Skeletal muscle cell (primary cell): ENCODE data around the gene CSNK1D.

Experiments
- DNase-seq: peaks from one replicate; pipeline ENCODE4 v3.0.0-alpha.2; 2010; ENCODE audit warnings: low read depth
- H3K4me3 ChIP-seq: 2 replicates; pipeline ENCODE4 v1.5.1; 2011; ENCODE audit warnings: low read depth, mild to moderate bottlenecking, control low read depth, low read length, moderate library complexity

CSNK1D gene

DNA sequence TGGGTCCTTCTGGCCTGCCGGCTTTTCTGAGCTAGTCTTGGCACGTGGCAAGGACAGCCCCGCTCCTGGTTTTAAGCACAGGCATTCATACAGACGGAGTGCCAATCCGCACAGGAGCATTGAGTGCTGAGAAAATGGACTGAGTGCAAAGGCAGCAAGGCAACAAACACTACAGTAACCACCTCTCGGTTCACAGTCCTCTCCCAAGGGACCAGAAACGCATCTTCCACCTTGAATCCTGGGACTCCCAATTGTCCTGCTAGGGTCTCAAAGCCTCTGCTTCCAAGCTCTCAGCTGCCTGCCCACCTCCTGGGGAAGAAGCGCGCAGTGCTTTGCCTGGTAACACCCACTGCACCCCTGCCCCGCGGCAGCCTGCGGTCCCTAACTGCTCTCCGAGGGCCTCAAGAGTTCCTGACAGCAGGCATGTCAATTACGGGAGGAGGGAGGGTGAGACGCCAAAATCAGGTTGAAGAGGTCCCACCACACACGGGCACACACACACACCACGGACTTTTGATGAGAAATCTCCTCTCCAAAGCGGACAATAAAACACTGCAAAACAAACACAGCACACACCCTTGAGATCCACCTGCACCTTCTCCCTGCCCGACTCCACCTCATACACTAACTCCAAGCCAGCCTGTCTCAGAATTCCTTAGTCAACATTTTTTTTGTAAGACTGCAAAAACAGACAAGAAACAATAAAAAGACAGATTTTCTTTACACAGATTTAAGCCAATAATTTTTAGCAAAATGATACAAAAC is 29.7 kb downstream of the CSNK1D start:
- H3K4me3 ChIP-seq, result no peak overlapping the region
- DNase-seq, result no peak

GRCh38 chr17:82242977-82243647 is 30.4 kb downstream of the CSNK1D start:
- no peak overlapping the region for H3K4me3 ChIP-seq
- no peak for DNase-seq

GRCh38 chr17:82242698-82242976 is 30.9 kb downstream of the CSNK1D start:
- no peak for DNase-seq
- no peak overlapping the region for H3K4me3 ChIP-seq

GRCh38 chr17:82241926-82242697 is 31.4 kb downstream of the CSNK1D start:
- DNase-seq, result no peak
- H3K4me3 ChIP-seq, result no peak overlapping the region

- no peak overlapping the region for H3K4me3 ChIP-seq
- no peak for DNase-seq
Observed at GRCh38 chr17:82241183-82241925, 32.1 kb downstream of the CSNK1D start.

- DNase-seq, result no peak
- no peak overlapping the region for H3K4me3 ChIP-seq
Observed at GRCh38 chr17:82240506-82241182, 32.9 kb downstream of the CSNK1D start.

DNA sequence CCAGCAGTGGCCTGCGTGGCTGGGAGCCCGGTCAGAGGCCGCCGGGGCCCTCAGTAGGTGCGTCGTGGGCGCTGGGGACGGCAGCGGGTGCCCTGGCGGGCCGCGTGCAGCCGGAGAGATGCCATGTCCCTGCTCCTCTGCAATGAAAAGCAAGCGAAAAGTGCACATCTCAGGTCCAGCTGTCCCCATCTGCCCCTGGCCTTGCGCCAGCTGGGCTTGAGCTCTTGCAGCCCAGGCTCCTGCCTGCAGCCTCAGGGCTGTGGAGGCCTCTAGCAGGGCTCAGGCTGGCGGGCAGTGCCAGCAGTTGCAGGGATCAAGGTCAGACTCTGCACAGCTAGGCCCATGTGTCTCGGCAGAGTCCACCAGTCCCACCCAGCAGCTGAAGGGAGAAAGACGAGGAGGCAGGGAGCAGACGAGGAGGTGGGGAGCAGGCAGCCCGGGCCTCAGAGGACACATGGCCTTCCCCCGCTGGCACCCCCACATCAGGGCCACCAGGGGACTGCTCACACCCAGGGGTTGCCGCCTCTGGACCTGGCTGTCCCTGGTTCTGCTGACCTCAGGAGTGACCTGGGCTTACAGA is 33.5 kb downstream of the CSNK1D start:
- DNase-seq, result no peak
- H3K4me3 ChIP-seq, result no peak overlapping the region

DNA sequence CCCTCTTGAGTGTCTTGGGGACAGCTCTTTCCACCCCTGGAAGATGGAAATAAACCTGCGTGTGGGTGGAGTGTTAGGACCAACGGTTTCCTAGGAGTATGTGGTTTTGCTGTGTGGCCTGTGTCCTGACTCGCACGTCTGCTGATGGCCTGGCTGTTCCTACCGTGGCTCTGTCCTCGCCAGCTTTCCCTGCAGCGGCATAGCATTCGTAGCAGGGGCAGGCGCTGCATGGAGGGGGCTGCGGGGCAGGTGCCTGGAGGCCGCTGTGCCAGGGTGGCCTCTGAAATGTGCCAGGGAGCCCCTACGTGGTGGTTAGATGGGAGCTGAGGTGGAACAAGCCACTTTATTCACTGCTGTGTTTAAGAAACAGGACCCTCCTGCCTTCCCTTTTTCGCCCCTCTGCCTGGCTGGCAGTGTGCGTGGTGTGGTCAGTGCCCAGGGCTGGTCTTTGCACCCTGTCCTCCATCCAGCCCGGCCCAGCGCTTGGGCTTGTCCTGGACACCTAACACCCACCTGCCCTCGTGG is 34.0 kb downstream of the CSNK1D start:
- DNase-seq, result no peak
- no peak overlapping the region for H3K4me3 ChIP-seq

GRCh38 chr17:82238472-82239201 is 34.9 kb downstream of the CSNK1D start:
- DNase-seq, result no peak

GRCh38 chr17:82237746-82238471 is 35.6 kb downstream of the CSNK1D start:
- H3K4me3 ChIP-seq, result no peak overlapping the region
- no peak for DNase-seq

More at GRCh38 chr17:82238472-82239201, 34.9 kb downstream of the CSNK1D start:
- no peak overlapping the region for H3K4me3 ChIP-seq

DNA sequence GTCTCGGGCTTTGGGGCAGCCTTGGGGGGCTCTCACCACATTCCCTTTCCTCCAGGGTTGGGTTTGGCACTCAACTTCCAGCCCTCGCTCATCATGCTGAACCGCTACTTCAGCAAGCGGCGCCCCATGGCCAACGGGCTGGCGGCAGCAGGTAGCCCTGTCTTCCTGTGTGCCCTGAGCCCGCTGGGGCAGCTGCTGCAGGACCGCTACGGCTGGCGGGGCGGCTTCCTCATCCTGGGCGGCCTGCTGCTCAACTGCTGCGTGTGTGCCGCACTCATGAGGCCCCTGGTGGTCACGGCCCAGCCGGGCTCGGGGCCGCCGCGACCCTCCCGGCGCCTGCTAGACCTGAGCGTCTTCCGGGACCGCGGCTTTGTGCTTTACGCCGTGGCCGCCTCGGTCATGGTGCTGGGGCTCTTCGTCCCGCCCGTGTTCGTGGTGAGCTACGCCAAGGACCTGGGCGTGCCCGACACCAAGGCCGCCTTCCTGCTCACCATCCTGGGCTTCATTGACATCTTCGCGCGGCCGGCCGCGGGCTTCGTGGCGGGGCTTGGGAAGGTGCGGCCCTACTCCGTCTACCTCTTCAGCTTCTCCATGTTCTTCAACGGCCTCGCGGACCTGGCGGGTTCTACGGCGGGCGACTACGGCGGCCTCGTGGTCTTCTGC is 36.3 kb downstream of the CSNK1D start:
- no peak for DNase-seq
- no peak overlapping the region for H3K4me3 ChIP-seq

- H3K4me3 ChIP-seq, result no peak overlapping the region
- no peak for DNase-seq
Observed at GRCh38 chr17:82236142-82236971, 37.1 kb downstream of the CSNK1D start.

DNA sequence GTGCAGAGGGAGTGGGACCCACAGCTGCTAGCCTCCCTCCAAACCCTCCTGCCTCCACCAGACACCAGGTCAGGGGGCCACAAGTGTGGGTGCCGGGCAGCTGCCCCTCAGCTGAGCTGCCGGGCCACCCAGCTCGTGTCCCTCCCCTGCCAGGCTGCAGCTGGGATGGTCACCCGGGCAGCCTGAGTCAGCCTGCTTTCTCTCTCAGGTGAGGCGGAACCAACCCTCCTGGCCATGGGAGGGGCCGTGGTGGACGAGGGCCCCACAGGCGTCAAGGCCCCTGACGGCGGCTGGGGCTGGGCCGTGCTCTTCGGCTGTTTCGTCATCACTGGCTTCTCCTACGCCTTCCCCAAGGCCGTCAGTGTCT is 37.7 kb downstream of the CSNK1D start:
- no peak overlapping the region for H3K4me3 ChIP-seq
- DNase-seq, result no peak

GRCh38 chr17:82235056-82235774 is 38.3 kb downstream of the CSNK1D start:
- DNase-seq, result no peak
- no peak overlapping the region for H3K4me3 ChIP-seq

- no peak for DNase-seq
- H3K4me3 ChIP-seq, result no peak overlapping the region
Observed at GRCh38 chr17:82234211-82235055, 39.1 kb downstream of the CSNK1D start.
